OCI-LY3 (cell line): Measurements from ENCODE around the gene SPATA31D1.

ENCODE experiments used
- CTCF ChIP-seq: fragments of 200-600, 300-600 bp; sonication (generic); IDR thresholded peaks from 2 replicates; pipeline ENCODE4 v1.5.1; 2014; ENCODE audit warnings: antibody characterized with exemption, low read length, low read depth
- EZH2phosphoT487 ChIP-seq: fragments of 200-600 bp; shearing (Covaris generic); IDR thresholded peaks from 2 replicates; pipeline ENCODE4 v1.6.1; 2018; ENCODE audit warnings: antibody characterized with exemption, mixed run types, low read depth

GRCh38 chr9:81953096-81953495 lies 35.5 kb upstream of the SPATA31D1 start:
- TF ChIP-seq CTCF (no peak), EZH2phosphoT487 (no peak)
